Stimulated activated CD8-positive, alpha-beta memory T cell treated with anti-CD3 and anti-CD28 coated beads, Interleukin-15, amount 100 ng/mL, for 48 hours (primary cell): ENCODE data around the gene ACMSD.
"Not testable (repeated sequence)": the region's sequence is repeated elsewhere in the genome, so short reads cannot be mapped to it uniquely, and the experiment has no call there.

Source experiments
- DNase-seq, 2 donors: peaks; one replicate each; pipeline ENCODE4 v3.0.0-alpha.2; 2020; ENCODE audit warnings: low read depth in 2 of 2

ACMSD gene

GRCh38 chr2:134852518-134852917, 14.1 kb downstream of the ACMSD start:
- no peak for DNase-seq

- DNase-seq: no peak
These were observed 17.3 kb downstream of the ACMSD start for GRCh38 chr2:134855709-134856108.

- DNase-seq: no peak
These were observed 19.8 kb downstream of the ACMSD start for GRCh38 chr2:134858245-134858644.

GRCh38 chr2:134861173-134861572, 22.8 kb downstream of the ACMSD start:
- DNase-seq: no peak

- no peak for DNase-seq
These were observed 23.7 kb downstream of the ACMSD start for GRCh38 chr2:134862069-134862468.

- no peak for DNase-seq
These were observed 24.3 kb downstream of the ACMSD start for GRCh38 chr2:134862674-134863073.

- no peak for DNase-seq
These were observed 25.0 kb downstream of the ACMSD start for GRCh38 chr2:134863446-134863845.

- no peak for DNase-seq
These were observed 26.8 kb downstream of the ACMSD start for GRCh38 chr2:134865067-134865787.

GRCh38 chr2:134866498-134867099, 28.2 kb downstream of the ACMSD start:
- DNase-seq: no peak

- no peak for DNase-seq
These were observed 31.7 kb downstream of the ACMSD start for GRCh38 chr2:134869946-134870736.

- DNase-seq: no peak
These were observed 34.7 kb downstream of the ACMSD start for GRCh38 chr2:134873152-134873551.

GRCh38 chr2:134875309-134875708, 36.9 kb downstream of the ACMSD start:
- no peak for DNase-seq

GRCh38 chr2:134882773-134883172, 44.4 kb downstream of the ACMSD start:
- no peak for DNase-seq

- DNase-seq: no peak
These were observed 45.3 kb downstream of the ACMSD start for GRCh38 chr2:134883552-134884293.

GRCh38 chr2:134884435-134884834, 46.0 kb downstream of the ACMSD start:
- DNase-seq: no peak

- DNase-seq: no peak
These were observed 54.0 kb downstream of the ACMSD start for GRCh38 chr2:134892282-134893035.

- no peak for DNase-seq
These were observed 59.5 kb downstream of the ACMSD start for GRCh38 chr2:134897932-134898331.

GRCh38 chr2:134899204-134899603, 60.8 kb downstream of the ACMSD start:
- DNase-seq: no peak

- DNase-seq: no peak
These were observed 61.7 kb downstream of the ACMSD start for GRCh38 chr2:134900151-134900550.

- DNase-seq: not testable (repeated sequence)
These were observed 65.3 kb downstream of the ACMSD start for GRCh38 chr2:134903701-134904100.

GRCh38 chr2:134905168-134905567, 66.8 kb downstream of the ACMSD start:
- DNase-seq: no peak
